Mucosa of descending colon (tissue), 3 donors: ENCODE results near the gene CANT1. TPM values are rescaled to one million over a fixed set of nuclear protein-coding genes. Genes with fewer than 3 reads are reported as not detected.
A peak's percentile ranks its signal among the peaks of the same experiment; 100 is the strongest.

Source experiments
- ATAC-seq: fragments of 200-7000 bp; cut with Tn5 transposase; one replicate; pipeline ENCODE4 v1.9.1; 2020; ENCODE audit warnings: mild to moderate bottlenecking, moderate library complexity
- DNase-seq, 3 donors: peaks; one replicate each; pipeline ENCODE4 v3.0.0-alpha.2; 2020
- H3K36me3 ChIP-seq: fragments of 200-600 bp; one replicate; pipeline ENCODE4 v1.8.0; 2021; ENCODE audit warnings: low read depth, mild to moderate bottlenecking
- H3K4me1 ChIP-seq: fragments of 200-600 bp; one replicate; pipeline ENCODE4 v1.8.0; 2021; ENCODE audit warnings: low read depth, mild to moderate bottlenecking
- H3K4me3 ChIP-seq: fragments of 200-600 bp; one replicate; pipeline ENCODE4 v1.8.0; 2021; ENCODE audit warnings: mild to moderate bottlenecking
- H3K9me3 ChIP-seq: fragments of 200-600 bp; one replicate; pipeline ENCODE4 v1.8.0; 2021; ENCODE audit warnings: mild to moderate bottlenecking
- CTCF ChIP-seq: fragments of 200-600 bp; IDR thresholded peaks from one replicate; pipeline ENCODE4 v1.8.0; 2022; ENCODE audit warnings: antibody characterized with exemption, mild to moderate bottlenecking
- intact Hi-C, 2 donors: fragments of 100-400 bp; cut with DNase I in 1 of 2; cut with micrococcal nuclease in 1 of 2; formaldehyde crosslinking; loops; one replicate each; pipeline versions ENCODE4 v1.11.0 to v1.11.1; 2022; cut with DNase I, micrococcal nuclease
- total RNA-seq, 3 donors: library from RNA; stranded (reverse); fragmentation: NEBNext Ultra II Directional in 2 of 3; extraction: Animal tissue kit (Norgen Biotek cat#: 25700) in 2 of 3; gene quantifications; one replicate each; pipeline versions ENCODE4 v1.2.1 to v1.2.4, GENCODE V29; 2021 to 2023
- donor health status: DM: no; HTN: no; CAD: no; lungs with moderate emphysema.
- donor health status: DM: no; HTN: no; CAD: no.
- donor health status: DM: no; HTN: yes; CAD: no.

CANT1 gene
- total RNA-seq, 3 donors from 2014 or later, result 159 to 376 (median 242) TPM

GRCh38 chr17:79045842-79046196 lies 36.3 kb upstream of the CANT1 start:
- Histone ChIP-seq H3K36me3 (no peaks in the 10 kb centered on the region), H3K4me3 (no peak overlapping the region), H3K9me3 (no peaks in the 10 kb centered on the region), H3K4me1 (peaks cover 6% of the 10 kb centered on the region)
- DNase-seq, result peak in 2 of 3 donors; percentile 80 to 83
- ATAC-seq, result peak; percentile 83
- TF ChIP-seq CTCF, result peak; percentile 93
- intact Hi-C loops, result no loop called here

- ATAC-seq (no peak), DNase-seq (peak in 1 of 3 donors; percentile 27)
- H3K9me3 ChIP-seq, result no peaks in the 10 kb centered on the region
- peaks cover 6% of the 10 kb centered on the region for H3K4me1 ChIP-seq
- H3K36me3 ChIP-seq, result no peaks in the 10 kb centered on the region
- no peak overlapping the region for H3K4me3 ChIP-seq
- intact Hi-C loops, result no loop called here
- no peak for TF ChIP-seq CTCF
Measured at GRCh38 chr17:79045001-79045729, 35.6 kb upstream of the CANT1 start.

- intact Hi-C loops, result no loop called here
- no peak overlapping the region for H3K4me3 ChIP-seq
- H3K36me3 ChIP-seq, result no peaks in the 10 kb centered on the region
- TF ChIP-seq CTCF, result no peak
- DNase-seq (peak in 1 of 3 donors; percentile 23), ATAC-seq (no peak)
- peaks cover 6% of the 10 kb centered on the region for H3K4me1 ChIP-seq
- H3K9me3 ChIP-seq, result no peaks in the 10 kb centered on the region
Measured at GRCh38 chr17:79044462-79044861, 34.9 kb upstream of the CANT1 start.

- H3K9me3 ChIP-seq, result no peaks in the 10 kb centered on the region
- DNase-seq, result peak in 1 of 3 donors; percentile 21
- no peak overlapping the region for H3K4me3 ChIP-seq
- no peak for TF ChIP-seq CTCF
- no peak for ATAC-seq
- peaks cover 6% of the 10 kb centered on the region for H3K4me1 ChIP-seq
- intact Hi-C loops, result no loop called here
- no peaks in the 10 kb centered on the region for H3K36me3 ChIP-seq
Measured at GRCh38 chr17:79043931-79044320, 34.4 kb upstream of the CANT1 start.

- Histone ChIP-seq H3K4me3 (no peak overlapping the region), H3K4me1 (peaks cover 6% of the 10 kb centered on the region), H3K9me3 (no peaks in the 10 kb centered on the region), H3K36me3 (no peaks in the 10 kb centered on the region)
- ATAC-seq (no peak), DNase-seq (no peak)
- intact Hi-C loops, result no loop called here
- no peak for TF ChIP-seq CTCF
Measured at GRCh38 chr17:79043191-79043930, 33.8 kb upstream of the CANT1 start.
